GM18508 (cell line): ENCODE data around the gene CRIP3.
"Not testable (repeated sequence)": the region's sequence is repeated elsewhere in the genome, so short reads cannot be mapped to it uniquely, and the experiment has no call there.

Source experiments
- ATAC-seq: cut with Tn5 transposase; IDR thresholded peaks from one replicate; pipeline ENCODE4 v1.9.1; 2021; ENCODE audit warnings: moderate number of reproducible peaks; ENCODE audit not compliant: insufficient read depth, unreplicated experiment

The CRIP3 gene

GRCh38 chr6:43308101-43308989 lies at the start of gene CRIP3:
Gene CRIP3, minus strand, starts transcription at chr6:43308826. Its CDS starts 34 bp downstream, at chr6:43308792.
- no peak for ATAC-seq

GRCh38 chr6:43355862-43356590 lies 47.4 kb upstream of the CRIP3 start:
- ATAC-seq = no peak

- ATAC-seq = not testable (repeated sequence)
Observed at GRCh38 chr6:43351951-43352350, 43.3 kb upstream of the CRIP3 start.

GRCh38 chr6:43347444-43347843 lies 38.8 kb upstream of the CRIP3 start:
- ATAC-seq = no peak

GRCh38 chr6:43347021-43347420 lies 38.4 kb upstream of the CRIP3 start:
- ATAC-seq = no peak

- not testable (repeated sequence) for ATAC-seq
Observed at GRCh38 chr6:43346243-43346642, 37.6 kb upstream of the CRIP3 start.

- ATAC-seq = peak; percentile 51
Observed at GRCh38 chr6:43339168-43339567, 30.5 kb upstream of the CRIP3 start.

GRCh38 chr6:43338243-43338642 lies 29.6 kb upstream of the CRIP3 start:
- ATAC-seq = no peak

GRCh38 chr6:43336382-43336781 lies 27.8 kb upstream of the CRIP3 start:
- no peak for ATAC-seq

GRCh38 chr6:43335469-43335868 lies 26.8 kb upstream of the CRIP3 start:
- no peak for ATAC-seq

- ATAC-seq = no peak
Observed at GRCh38 chr6:43334466-43335095, 26.0 kb upstream of the CRIP3 start.

- ATAC-seq = no peak
Observed at GRCh38 chr6:43331891-43332290, 23.3 kb upstream of the CRIP3 start.

- no peak for ATAC-seq
Observed at GRCh38 chr6:43331470-43331869, 22.8 kb upstream of the CRIP3 start.

GRCh38 chr6:43328528-43328927 lies 19.9 kb upstream of the CRIP3 start:
- ATAC-seq = no peak

GRCh38 chr6:43325876-43326275 lies 17.2 kb upstream of the CRIP3 start:
- no peak for ATAC-seq

- no peak for ATAC-seq
Observed at GRCh38 chr6:43318011-43318410, 9.4 kb upstream of the CRIP3 start.

GRCh38 chr6:43313813-43314212 lies 5.2 kb upstream of the CRIP3 start:
- no peak for ATAC-seq

- no peak for ATAC-seq
Observed at GRCh38 chr6:43311666-43312065, 3.0 kb upstream of the CRIP3 start.

GRCh38 chr6:43310624-43311023 lies 2.0 kb upstream of the CRIP3 start:
- ATAC-seq = no peak

- ATAC-seq = no peak
Observed at GRCh38 chr6:43310134-43310533, 1.5 kb upstream of the CRIP3 start.

- ATAC-seq = no peak
Observed at GRCh38 chr6:43308990-43309477, 408 bp upstream of the CRIP3 start.
